ENCODE measurements around the gene PRPF31.

Gene PRPF31

GRCh38 chr19:54142166-54142780, 26.7 kb downstream of the PRPF31 start:
- DNase-seq (ENCODE audit: low spot score), result no peak

- no peak for DNase-seq (ENCODE audit: low spot score)
These were observed 30.1 kb downstream of the PRPF31 start for GRCh38 chr19:54145541-54146158.

- DNase-seq (ENCODE audit: low spot score), result no peak
These were observed 32.1 kb downstream of the PRPF31 start for GRCh38 chr19:54147676-54148075.

- no peak for DNase-seq (ENCODE audit: low spot score)
These were observed 32.6 kb downstream of the PRPF31 start for GRCh38 chr19:54148158-54148557.

- no peak for DNase-seq (ENCODE audit: low spot score)
These were observed 33.7 kb downstream of the PRPF31 start for GRCh38 chr19:54149021-54149812.

- no peak for DNase-seq (ENCODE audit: low spot score)
These were observed 35.9 kb downstream of the PRPF31 start for GRCh38 chr19:54151362-54152035.

- DNase-seq (ENCODE audit: low spot score), result no peak
These were observed 36.7 kb downstream of the PRPF31 start for GRCh38 chr19:54152267-54152666.

- DNase-seq (ENCODE audit: low spot score), result no peak
These were observed 37.4 kb downstream of the PRPF31 start for GRCh38 chr19:54152878-54153524.

GRCh38 chr19:54153731-54154326, 38.3 kb downstream of the PRPF31 start:
- DNase-seq (ENCODE audit: low spot score), result no peak

- peak; percentile 45 for DNase-seq (ENCODE audit: low spot score)
These were observed 39.2 kb downstream of the PRPF31 start for GRCh38 chr19:54154603-54155345.

GRCh38 chr19:54155694-54156093, 40.1 kb downstream of the PRPF31 start:
- DNase-seq (ENCODE audit: low spot score), result no peak

GRCh38 chr19:54156490-54156889, 40.9 kb downstream of the PRPF31 start:
- no peak for DNase-seq (ENCODE audit: low spot score)

GRCh38 chr19:54156953-54157352, 41.4 kb downstream of the PRPF31 start:
- DNase-seq (ENCODE audit: low spot score), result no peak

GRCh38 chr19:54158812-54159351, 43.3 kb downstream of the PRPF31 start:
- DNase-seq (ENCODE audit: low spot score), result no peak

- DNase-seq (ENCODE audit: low spot score), result peak; percentile 100
These were observed 44.0 kb downstream of the PRPF31 start, which contains the start of gene LENG1 for GRCh38 chr19:54159352-54160181. Gene LENG1 (minus strand): TSS chr19:54159721. CDS start chr19:54159695, 26 bp downstream.

- no peak for DNase-seq (ENCODE audit: low spot score)
These were observed 44.7 kb downstream of the PRPF31 start for GRCh38 chr19:54160182-54160811.

GRCh38 chr19:54160854-54161253, 45.3 kb downstream of the PRPF31 start:
- DNase-seq (ENCODE audit: low spot score), result no peak

GRCh38 chr19:54162241-54162805, 46.8 kb downstream of the PRPF31 start:
- peak; percentile 85 for DNase-seq (ENCODE audit: low spot score)

GRCh38 chr19:54162884-54163283, 47.3 kb downstream of the PRPF31 start:
- no peak for DNase-seq (ENCODE audit: low spot score)
